ENCODE results near the gene HNRNPF.

GRCh38 chr10:43339136-43339535, 69.8 kb downstream of the HNRNPF start:
- TF ChIP-seq ZNF8 (CRISPR knock-in tag; IDR thresholded peaks at IDR 0.05), result no peak
- TF ChIP-seq ESRRG (CRISPR knock-in tag; IDR thresholded peaks at IDR 0.05), result no peak
- TF ChIP-seq RARB (CRISPR knock-in tag; IDR thresholded peaks at IDR 0.05), result no peak
- TF ChIP-seq, protein P1, sequence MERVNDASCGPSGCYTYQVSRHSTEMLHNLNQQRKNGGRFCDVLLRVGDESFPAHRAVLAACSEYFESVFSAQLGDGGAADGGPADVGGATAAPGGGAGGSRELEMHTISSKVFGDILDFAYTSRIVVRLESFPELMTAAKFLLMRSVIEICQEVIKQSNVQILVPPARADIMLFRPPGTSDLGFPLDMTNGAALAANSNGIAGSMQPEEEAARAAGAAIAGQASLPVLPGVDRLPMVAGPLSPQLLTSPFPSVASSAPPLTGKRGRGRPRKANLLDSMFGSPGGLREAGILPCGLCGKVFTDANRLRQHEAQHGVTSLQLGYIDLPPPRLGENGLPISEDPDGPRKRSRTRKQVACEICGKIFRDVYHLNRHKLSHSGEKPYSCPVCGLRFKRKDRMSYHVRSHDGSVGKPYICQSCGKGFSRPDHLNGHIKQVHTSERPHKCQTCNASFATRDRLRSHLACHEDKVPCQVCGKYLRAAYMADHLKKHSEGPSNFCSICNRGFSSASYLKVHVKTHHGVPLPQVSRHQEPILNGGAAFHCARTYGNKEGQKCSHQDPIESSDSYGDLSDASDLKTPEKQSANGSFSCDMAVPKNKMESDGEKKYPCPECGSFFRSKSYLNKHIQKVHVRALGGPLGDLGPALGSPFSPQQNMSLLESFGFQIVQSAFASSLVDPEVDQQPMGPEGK (CRISPR knock-in tag; IDR thresholded peaks at IDR 0.05; ENCODE audit: borderline replicate concordance), result no peak
- no peak for TF ChIP-seq ARNTL (CRISPR knock-in tag; IDR thresholded peaks at IDR 0.05; ENCODE audit: borderline replicate concordance, low read depth)
- no peak for TF ChIP-seq ZC3H10 (CRISPR knock-in tag; IDR thresholded peaks at IDR 0.05)
- no peak for TF ChIP-seq ZFP30 (CRISPR knock-in tag; IDR thresholded peaks at IDR 0.05)
- TF ChIP-seq, protein P2, sequence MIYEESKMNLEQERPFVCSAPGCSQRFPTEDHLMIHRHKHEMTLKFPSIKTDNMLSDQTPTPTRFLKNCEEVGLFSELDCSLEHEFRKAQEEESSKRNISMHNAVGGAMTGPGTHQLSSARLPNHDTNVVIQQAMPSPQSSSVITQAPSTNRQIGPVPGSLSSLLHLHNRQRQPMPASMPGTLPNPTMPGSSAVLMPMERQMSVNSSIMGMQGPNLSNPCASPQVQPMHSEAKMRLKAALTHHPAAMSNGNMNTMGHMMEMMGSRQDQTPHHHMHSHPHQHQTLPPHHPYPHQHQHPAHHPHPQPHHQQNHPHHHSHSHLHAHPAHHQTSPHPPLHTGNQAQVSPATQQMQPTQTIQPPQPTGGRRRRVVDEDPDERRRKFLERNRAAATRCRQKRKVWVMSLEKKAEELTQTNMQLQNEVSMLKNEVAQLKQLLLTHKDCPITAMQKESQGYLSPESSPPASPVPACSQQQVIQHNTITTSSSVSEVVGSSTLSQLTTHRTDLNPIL (CRISPR knock-in tag; IDR thresholded peaks at IDR 0.05; ENCODE audit: low read depth), result no peak
- TF ChIP-seq OSR1 (CRISPR knock-in tag; IDR thresholded peaks at IDR 0.05), result no peak
- no peak for TF ChIP-seq TOX (CRISPR knock-in tag; IDR thresholded peaks at IDR 0.05; ENCODE audit: borderline replicate concordance)
